ENCODE results near the gene NEU2.

DNA sequence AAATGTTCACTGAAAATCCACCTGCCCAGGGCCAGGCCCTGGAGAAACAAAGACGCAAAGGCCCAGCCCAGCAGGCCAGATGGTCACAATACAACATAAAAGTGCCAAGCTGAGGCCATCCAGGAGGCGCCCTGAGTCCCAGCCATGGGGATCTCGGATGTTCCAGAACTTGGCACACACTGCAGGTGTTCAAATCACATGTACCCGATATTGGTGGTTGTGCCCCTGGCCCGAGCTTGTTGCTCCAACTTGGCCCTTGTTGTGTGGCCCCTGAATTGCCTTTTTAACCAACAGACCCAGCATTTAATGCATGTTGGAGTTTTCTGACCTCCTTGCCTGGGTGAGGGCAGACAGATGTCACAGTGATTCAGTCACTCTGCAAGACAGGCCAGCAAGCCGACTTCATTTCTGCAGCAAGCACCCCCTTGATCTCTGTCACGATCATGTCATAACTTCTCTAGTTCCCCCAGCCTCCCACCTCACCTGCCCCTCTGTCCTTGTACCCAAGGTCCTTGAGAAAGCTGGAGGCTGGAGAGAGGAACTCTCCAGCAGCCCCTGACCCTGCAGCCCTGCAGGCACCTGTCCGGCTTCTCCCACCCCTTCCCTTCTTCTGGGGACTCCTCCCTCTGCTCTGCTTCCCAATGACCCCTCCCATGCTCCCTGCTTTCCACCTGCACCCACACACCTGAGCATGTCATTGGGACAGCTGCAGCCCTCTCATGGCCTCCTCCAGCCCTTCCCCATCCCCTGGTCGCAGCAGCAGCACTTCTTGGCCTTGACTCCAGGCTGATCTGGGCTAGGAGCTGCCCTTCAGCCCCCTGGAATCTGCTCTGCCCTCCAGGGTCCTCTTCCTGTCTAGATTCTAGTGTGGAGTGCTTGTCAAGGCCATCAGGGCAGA, 28.6 kb upstream of the NEU2 start:
- no peak for TF ChIP-seq POLR2AphosphoS5 (IDR thresholded peaks at IDR 0.05; ENCODE audit: low read depth, low read length)
- TF ChIP-seq POLR2A (IDR thresholded peaks at IDR 0.05; ENCODE audit: low read depth, low read length), result no peak
- no peak for TF ChIP-seq TAF1 (IDR thresholded peaks at IDR 0.05; ENCODE audit: borderline replicate concordance, low read depth, low read length)
